H1 (cell line): ENCODE results near the gene TTLL9. TPM values are rescaled to one million over a fixed set of nuclear protein-coding genes. Genes with fewer than 3 reads are reported as not detected.

Experiments used
- ATF2 ChIP-seq: IDR thresholded peaks from 2 replicates; pipeline ENCODE4 v1.6.1; 2012; ENCODE audit warnings: low read length, inconsistent platforms
- MAX ChIP-seq: IDR thresholded peaks from 2 replicates; pipeline ENCODE4 v1.6.1; 2012; ENCODE audit warnings: inconsistent platforms
- NRF1 ChIP-seq: IDR thresholded peaks from 2 replicates; pipeline ENCODE4 v1.6.1; 2011; ENCODE audit warnings: mild to moderate bottlenecking, low read depth, low read length, improper control_type of control experiment
- PHF8 ChIP-seq: fragments of 200-600 bp; sonication (generic); conservative IDR thresholded peaks from 2 replicates; pipeline ENCODE4 v1.7.1; 2012; ENCODE audit warnings: low read depth, mild to moderate bottlenecking, inconsistent platforms, low read length, moderate library complexity
- RAD21 ChIP-seq, 2 experiments: IDR thresholded peaks in 1 of 2; conservative IDR thresholded peaks in 1 of 2; 2 replicates each; pipeline ENCODE4 v1.6.1; 2011; ENCODE audit warnings: low read depth in 2 of 2, low read length in 2 of 2, improper control_type of control experiment in 1 of 2, inconsistent platforms in 1 of 2, mild to moderate bottlenecking in 1 of 2, moderate library complexity in 1 of 2
- SIX5 ChIP-seq: IDR thresholded peaks from 2 replicates; pipeline ENCODE4 v1.6.1; 2011; ENCODE audit warnings: mild to moderate bottlenecking, low read depth, low read length
- polyA plus RNA-seq, 7 experiments: library from polyadenylated mRNA; depleted of rRNA in 3 of 7; stranded (reverse) in 5 of 7; unstranded in 2 of 7; fragments of >200 nt in 5 of 7; fragments of 200-250 nt in 2 of 7; gene quantifications; 1 replicate in 5 of 7; 2 replicates in 1 of 7; 4 replicates in 1 of 7; pipeline versions ENCODE4 v1.2.1 to v1.2.3, GENCODE V29; 2011 to 2013; ENCODE audit warnings: missing spikeins in 2 of 7, mixed read lengths in 2 of 7
- total RNA-seq: library from RNA; stranded (reverse); fragmentation: NEBNext Ultra II Directional; extraction: Animal tissue kit (Norgen Biotek cat#: 25700); gene quantifications from 2 replicates; pipeline ENCODE4 v1.2.1, GENCODE V29; 2021

Gene TTLL9
- total and polyA plus RNA-seq, 2 of the 8 experiments (the other 6 are each of a cell fraction or from before 2014, with no cell fraction given) = 0.06 TPM; not detected in 1

- no peak for TF ChIP-seq ATF2
- TF ChIP-seq NRF1 = no peak
- no peak for TF ChIP-seq MAX
- TF ChIP-seq RAD21 (IDR thresholded peaks at IDR 0.05 in 1 of 2, conservative IDR thresholded peaks at IDR 0.05 in 1 of 2; ENCODE audit: low read depth in 2 of 2, low read length in 2 of 2) = no peak
- TF ChIP-seq PHF8 = no peak
- TF ChIP-seq SIX5 = no peak
These were observed 39.9 kb upstream of the TTLL9 start (continued) for GRCh38 chr20:31830406-31830981.
